Mucosa of rectum (tissue), 2 donors: ENCODE data around the gene SEC61B.
"Not testable (repeated sequence)": the region's sequence is repeated elsewhere in the genome, so short reads cannot be mapped to it uniquely, and the experiment has no call there.

Source experiments
- H3K27ac ChIP-seq, 2 donors: one replicate each; pipeline ENCODE4 v1.7.0; 2013; ENCODE audit warnings: inconsistent platforms in 2 of 2, low read depth in 2 of 2, low read length in 2 of 2
- H3K27me3 ChIP-seq, 2 donors: one replicate each; pipeline ENCODE4 v1.7.0; 2013; ENCODE audit warnings: low read length in 2 of 2; ENCODE audit not compliant: control insufficient read depth in 2 of 2, insufficient read depth in 2 of 2
- H3K36me3 ChIP-seq, 2 donors: one replicate each; pipeline ENCODE4 v1.7.0; 2013; ENCODE audit warnings: low read length in 2 of 2; ENCODE audit not compliant: control insufficient read depth in 2 of 2, insufficient read depth in 2 of 2
- H3K4me1 ChIP-seq, 2 donors: one replicate each; pipeline ENCODE4 v1.7.0; 2013; ENCODE audit warnings: low read length in 2 of 2, mild to moderate bottlenecking in 1 of 2; ENCODE audit not compliant: control insufficient read depth in 2 of 2, insufficient read depth in 2 of 2
- H3K4me3 ChIP-seq, 2 donors: one replicate each; pipeline ENCODE4 v1.7.0; 2013; ENCODE audit warnings: low read length in 2 of 2
- H3K9ac ChIP-seq, 2 donors: one replicate each; pipeline ENCODE4 v1.7.0; 2013; ENCODE audit warnings: low read length in 2 of 2, low read depth in 1 of 2, mild to moderate bottlenecking in 1 of 2
- H3K9me3 ChIP-seq, 2 donors: one replicate each; pipeline ENCODE4 v1.7.0; 2013; ENCODE audit warnings: low read length in 2 of 2; ENCODE audit not compliant: control insufficient read depth in 2 of 2
- donor health status: healthy.
- donor health status: Normal muscosa, but diverticular disease.

SEC61B gene

GRCh38 chr9:99192786-99193465 is 29.2 kb upstream of the SEC61B start:
- no peak overlapping the region for H3K9ac ChIP-seq
- H3K27me3 ChIP-seq = no peaks in the 10 kb centered on the region
- H3K9me3 ChIP-seq = no peaks in the 10 kb centered on the region
- H3K4me3 ChIP-seq = no peak overlapping the region
- no peaks in the 10 kb centered on the region for H3K4me1 ChIP-seq
- H3K27ac ChIP-seq = no peak overlapping the region
- H3K36me3 ChIP-seq = no peaks in the 10 kb centered on the region

GRCh38 chr9:99193466-99193821 is 28.6 kb upstream of the SEC61B start:
- no peaks in the 10 kb centered on the region for H3K9me3 ChIP-seq
- H3K4me1 ChIP-seq = no peaks in the 10 kb centered on the region
- H3K27ac ChIP-seq = no peak overlapping the region
- H3K9ac ChIP-seq = no peak overlapping the region
- H3K27me3 ChIP-seq = no peaks in the 10 kb centered on the region
- H3K4me3 ChIP-seq = no peak overlapping the region
- H3K36me3 ChIP-seq = no peaks in the 10 kb centered on the region

DNA sequence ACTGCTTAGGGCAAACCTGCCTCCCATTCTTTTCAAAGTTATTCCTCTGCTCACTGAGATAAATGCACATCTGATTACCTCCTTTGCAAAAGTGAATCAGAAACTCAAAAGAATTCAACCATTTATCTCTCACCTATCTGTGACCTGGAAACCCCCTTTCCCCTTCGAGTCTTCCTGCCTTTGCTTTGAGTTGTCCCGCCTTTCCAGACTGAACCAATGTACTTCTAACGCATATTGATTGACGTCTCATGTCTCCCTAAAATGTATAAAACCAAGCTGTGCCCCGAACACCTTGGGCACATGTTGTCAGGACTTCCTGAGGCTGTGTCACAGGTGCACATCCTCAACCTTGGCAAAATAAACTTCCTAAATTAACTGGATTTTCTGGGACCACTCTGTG is 25.6 kb upstream of the SEC61B start:
- H3K36me3 ChIP-seq, H3K9ac ChIP-seq, H3K4me3 ChIP-seq, H3K27me3 ChIP-seq, H3K9me3 ChIP-seq, H3K27ac ChIP-seq, H3K4me1 ChIP-seq: not testable (repeated sequence)

GRCh38 chr9:99197124-99197630 is 24.9 kb upstream of the SEC61B start:
- Histone ChIP-seq H3K4me1 (no peaks in the 10 kb centered on the region), H3K9me3 (no peaks in the 10 kb centered on the region), H3K27me3 (no peaks in the 10 kb centered on the region), H3K4me3 (no peak overlapping the region), H3K27ac (no peak overlapping the region), H3K9ac (no peak overlapping the region), H3K36me3 (no peaks in the 10 kb centered on the region)

DNA sequence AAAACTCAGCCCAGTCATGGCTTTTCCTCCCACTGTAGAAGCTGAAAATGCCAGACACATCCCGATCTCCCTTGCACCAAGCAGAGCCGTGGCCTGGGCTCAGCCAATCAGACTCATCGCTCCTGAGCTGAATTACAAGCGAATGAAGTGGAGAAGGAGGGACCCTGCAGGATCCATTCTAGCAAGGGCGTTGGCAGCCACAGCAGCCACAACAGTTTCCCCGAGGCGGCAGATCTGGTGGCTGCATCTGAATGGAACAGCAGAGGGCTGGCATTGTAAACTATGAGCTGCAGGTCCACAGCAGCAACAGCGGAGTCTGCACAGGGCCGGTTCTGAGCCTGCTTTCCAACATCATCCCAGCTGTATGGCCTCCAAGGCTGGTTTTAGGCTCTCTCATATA is 24.1 kb upstream of the SEC61B start:
- Histone ChIP-seq H3K9ac (no peak overlapping the region), H3K4me1 (no peaks in the 10 kb centered on the region), H3K36me3 (no peaks in the 10 kb centered on the region), H3K27me3 (no peaks in the 10 kb centered on the region), H3K27ac (no peak overlapping the region), H3K4me3 (no peak overlapping the region), H3K9me3 (no peaks in the 10 kb centered on the region)

GRCh38 chr9:99199938-99200539 is 22.0 kb upstream of the SEC61B start:
- no peak overlapping the region for H3K27ac ChIP-seq
- H3K4me1 ChIP-seq = no peaks in the 10 kb centered on the region
- no peaks in the 10 kb centered on the region for H3K27me3 ChIP-seq

GRCh38 chr9:99201603-99202002 is 20.5 kb upstream of the SEC61B start:
- Histone ChIP-seq H3K27me3 (no peaks in the 10 kb centered on the region), H3K4me3 (no peak overlapping the region), H3K27ac (no peak overlapping the region), H3K4me1 (no peaks in the 10 kb centered on the region), H3K9ac (no peak overlapping the region), H3K9me3 (no peaks in the 10 kb centered on the region), H3K36me3 (no peaks in the 10 kb centered on the region)

More at GRCh38 chr9:99199938-99200539, 22.0 kb upstream of the SEC61B start:
- no peaks in the 10 kb centered on the region for H3K36me3 ChIP-seq
- H3K4me3 ChIP-seq = no peak overlapping the region
- H3K9me3 ChIP-seq = no peaks in the 10 kb centered on the region
- H3K9ac ChIP-seq = no peak overlapping the region

- no peak overlapping the region for H3K9ac ChIP-seq
- no peaks in the 10 kb centered on the region for H3K27me3 ChIP-seq
- H3K4me3 ChIP-seq = no peak overlapping the region
- no peaks in the 10 kb centered on the region for H3K9me3 ChIP-seq
- no peak overlapping the region for H3K27ac ChIP-seq
- no peaks in the 10 kb centered on the region for H3K4me1 ChIP-seq
- no peaks in the 10 kb centered on the region for H3K36me3 ChIP-seq
These were observed 11.5 kb upstream of the SEC61B start for GRCh38 chr9:99210572-99210971.

DNA sequence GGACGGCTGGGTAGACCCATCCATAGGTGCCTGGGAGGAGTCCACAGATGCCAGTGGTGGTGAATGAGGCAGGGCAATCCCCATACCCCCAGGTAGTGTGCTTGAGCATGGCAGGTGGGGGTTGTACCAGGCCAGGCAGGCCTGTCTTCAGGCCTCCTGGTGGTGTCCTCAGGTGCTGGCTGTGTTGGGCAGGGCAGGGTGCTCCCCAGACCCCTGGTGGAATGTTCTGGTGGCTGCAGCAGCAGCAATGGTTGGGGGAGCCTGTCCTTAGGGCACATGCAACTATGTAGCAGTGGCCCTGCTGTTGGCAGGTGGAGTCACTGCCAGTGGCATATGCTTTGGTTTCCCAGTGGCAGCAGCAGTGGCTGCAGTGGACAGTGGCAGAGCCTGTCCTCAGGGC is 10.3 kb upstream of the SEC61B start:
- no peak overlapping the region for H3K4me3 ChIP-seq
- no peaks in the 10 kb centered on the region for H3K27me3 ChIP-seq
- H3K9me3 ChIP-seq = no peaks in the 10 kb centered on the region
- H3K4me1 ChIP-seq = no peaks in the 10 kb centered on the region
- H3K27ac ChIP-seq = no peak overlapping the region
- no peaks in the 10 kb centered on the region for H3K36me3 ChIP-seq
- no peak overlapping the region for H3K9ac ChIP-seq

GRCh38 chr9:99213197-99213596 is 8.9 kb upstream of the SEC61B start:
- H3K9me3 ChIP-seq = no peaks in the 10 kb centered on the region
- no peak overlapping the region for H3K27ac ChIP-seq
- no peaks in the 10 kb centered on the region for H3K4me1 ChIP-seq
- H3K27me3 ChIP-seq = no peaks in the 10 kb centered on the region
- no peak overlapping the region for H3K4me3 ChIP-seq
- H3K36me3 ChIP-seq = peaks cover 3 to 5% of the 10 kb centered on the region in 2 donors
- no peak overlapping the region for H3K9ac ChIP-seq
